ENCODE data around the gene OMD. TPM values are rescaled to one million over a fixed set of nuclear protein-coding genes. Genes with fewer than 3 reads are reported as not detected.
A peak's percentile ranks its signal among the peaks of the same experiment; 100 is the strongest.

Gene OMD
- total RNA-seq, 2 donors from 2014 or later, result 200 TPM

GRCh38 chr9:92440751-92441046 lies 16.4 kb upstream of the OMD start:
- Histone ChIP-seq H3K27me3 (replicated peaks; ENCODE audit: insufficient read depth) (no peaks in the 10 kb centered on the region), H3K27ac (no peak overlapping the region), H3K36me3 (no peaks in the 10 kb centered on the region), H3K4me3 (no peak overlapping the region), H3K4me1 (ENCODE audit: control insufficient read depth in 1 of 2, low read depth in 2 of 2) (peaks cover 5 to 15% of the 10 kb centered on the region in 2 donors), H3K9me3 (no peaks in the 10 kb centered on the region)
- no peak for TF ChIP-seq CTCF (IDR thresholded peaks at IDR 0.05)
- no peak for ATAC-seq (ENCODE audit: insufficient number of reproducible peaks, low FRiP score, low read depth)
- DNase-seq (ENCODE audit: low spot score), result no peak

- Histone ChIP-seq H3K27me3 (replicated peaks; ENCODE audit: insufficient read depth) (no peaks in the 10 kb centered on the region), H3K4me3 (no peak overlapping the region), H3K9me3 (no peaks in the 10 kb centered on the region), H3K36me3 (no peaks in the 10 kb centered on the region), H3K4me1 (ENCODE audit: control insufficient read depth in 1 of 2, low read depth in 2 of 2) (peaks cover 5 to 15% of the 10 kb centered on the region in 2 donors), H3K27ac (no peak overlapping the region)
- ATAC-seq (ENCODE audit: insufficient number of reproducible peaks, low FRiP score, low read depth) (no peak), DNase-seq (ENCODE audit: low spot score) (no peak)
- no peak for TF ChIP-seq CTCF (IDR thresholded peaks at IDR 0.05)
Observed at GRCh38 chr9:92439921-92440750, 15.9 kb upstream of the OMD start.

GRCh38 chr9:92438900-92439526 lies 14.7 kb upstream of the OMD start:
- DNase-seq (ENCODE audit: low spot score), result no peak
- no peaks in the 10 kb centered on the region for H3K27me3 ChIP-seq (replicated peaks; ENCODE audit: insufficient read depth)
- peaks cover 5 to 15% of the 10 kb centered on the region in 2 donors for H3K4me1 ChIP-seq (ENCODE audit: control insufficient read depth in 1 of 2, low read depth in 2 of 2)
- H3K36me3 ChIP-seq, result no peaks in the 10 kb centered on the region
- ATAC-seq (ENCODE audit: insufficient number of reproducible peaks, low FRiP score, low read depth), result no peak
- H3K27ac ChIP-seq, result no peak overlapping the region
- peak; percentile 43 for TF ChIP-seq CTCF (IDR thresholded peaks at IDR 0.05)
- no peak overlapping the region for H3K4me3 ChIP-seq
- H3K9me3 ChIP-seq, result no peaks in the 10 kb centered on the region

- ATAC-seq (ENCODE audit: insufficient number of reproducible peaks, low FRiP score, low read depth) (no peak), DNase-seq (ENCODE audit: low spot score) (no peak)
- Histone ChIP-seq H3K27me3 (replicated peaks; ENCODE audit: insufficient read depth) (no peaks in the 10 kb centered on the region), H3K27ac (no peak overlapping the region), H3K4me1 (ENCODE audit: control insufficient read depth in 1 of 2, low read depth in 2 of 2) (peaks cover 5 to 15% of the 10 kb centered on the region in 2 donors), H3K9me3 (no peaks in the 10 kb centered on the region), H3K4me3 (no peak overlapping the region), H3K36me3 (no peaks in the 10 kb centered on the region)
- no peak for TF ChIP-seq CTCF (IDR thresholded peaks at IDR 0.05)
Observed at GRCh38 chr9:92435263-92435662, 11.0 kb upstream of the OMD start.

- TF ChIP-seq CTCF (IDR thresholded peaks at IDR 0.05), result no peak
- no peak overlapping the region for H3K27ac ChIP-seq
- no peak for ATAC-seq (ENCODE audit: insufficient number of reproducible peaks, low FRiP score, low read depth)
- no peaks in the 10 kb centered on the region for H3K9me3 ChIP-seq
- H3K4me1 ChIP-seq (ENCODE audit: control insufficient read depth in 1 of 2, low read depth in 2 of 2), result no peaks in the 10 kb centered on the region
- no peaks in the 10 kb centered on the region for H3K36me3 ChIP-seq
- DNase-seq (ENCODE audit: low spot score), result no peak
- no peak overlapping the region for H3K4me3 ChIP-seq
- H3K27me3 ChIP-seq (replicated peaks; ENCODE audit: insufficient read depth), result no peaks in the 10 kb centered on the region
Observed at GRCh38 chr9:92432972-92433548, 8.8 kb upstream of the OMD start.
